HCT116 (cell line): ENCODE data around the gene BTNL9. TPM values are rescaled to one million over a fixed set of nuclear protein-coding genes. Genes with fewer than 3 reads are reported as not detected.

Experiments
- ATAC-seq: fragments of 200-7000 bp; cut with Tn5 transposase; 2 replicates; pipeline ENCODE4 v1.9.1; 2020; ENCODE audit warnings: mild to moderate bottlenecking, moderate library complexity
- BruUV-seq: library from RNA; stranded (reverse); fragments of 400-500 nt; replicated peaks from 2 replicates; lab custom pipeline; 2021; lab: Mats Ljungman, UMichigan
- CTCF ChIA-PET: fragments of 300-600 bp; sonication (Branson Sonifier 250); formaldehyde crosslinking; loops from one replicate; lab custom pipeline; 2021; ENCODE audit warnings: antibody characterized with exemption; lab: Charles Lee
- POLR2A ChIA-PET: fragments of 300-600, 350-600 bp; sonication (Branson Sonifier 250); formaldehyde crosslinking; loops from one replicate; lab custom pipeline; 2021; ENCODE audit warnings: antibody characterized with exemption; lab: Charles Lee
- RAD21 ChIA-PET, 2 experiments: fragments of 300-600 bp; sonication (Branson Sonifier 250); formaldehyde crosslinking; loops; one replicate each; lab custom pipeline; 2023; ENCODE audit warnings: low total read pairs in 2 of 2; ENCODE audit not compliant: uncharacterized antibody in 2 of 2, unreplicated experiment in 2 of 2, low non-redundant PET in 1 of 2; lab: Charles Lee
- DNase-seq: peaks from one replicate; pipeline ENCODE4 v3.0.0-alpha.2; 2010; ENCODE audit warnings: low read depth, low spot score
- H2AFZ ChIP-seq: fragments of 200-600 bp; shearing (Covaris generic), sonication (generic); 2 replicates; pipeline ENCODE4 v1.6.1; 2017; ENCODE audit warnings: low read depth, mixed run types, mixed read lengths, antibody characterized with exemption, low read length; ENCODE audit not compliant: poor library complexity, severe bottlenecking
- H3K27ac ChIP-seq: 2 replicates; pipeline ENCODE4 v1.5.1; 2012; ENCODE audit warnings: low read depth, low read length
- H3K27me3 ChIP-seq: fragments of 200-600 bp; sonication (generic); 2 replicates; pipeline ENCODE4 v1.6.1; 2016; ENCODE audit warnings: mixed run types, low read length, mixed read lengths; ENCODE audit not compliant: insufficient read depth
- H3K36me3 ChIP-seq, 2 experiments: fragments of 200-500 bp in 1 of 2; fragments of 200-600 bp in 1 of 2; sonication (Bioruptor generic) in 1 of 2; sonication (generic) in 1 of 2; 2 replicates each; pipeline versions ENCODE4 v1.5.1 to v1.6.1; 2014 to 2016; ENCODE audit warnings: low read length in 2 of 2, inconsistent platforms in 1 of 2, mixed read lengths in 1 of 2, mixed run types in 1 of 2; ENCODE audit not compliant: insufficient read depth in 2 of 2, control insufficient read depth in 1 of 2
- H3K4me1 ChIP-seq, 2 experiments: fragments of 200-600 bp in 1 of 2; sonication (generic) in 1 of 2; 2 replicates each; pipeline versions ENCODE4 v1.5.1 to v1.6.1; 2012 to 2017; ENCODE audit warnings: low read length in 2 of 2, inconsistent platforms in 1 of 2, mild to moderate bottlenecking in 1 of 2, mixed read lengths in 1 of 2, mixed run types in 1 of 2, moderate library complexity in 1 of 2; ENCODE audit not compliant: insufficient read depth in 2 of 2, control insufficient read depth in 1 of 2
- H3K4me2 ChIP-seq: fragments of 200-600 bp; sonication (generic); 2 replicates; pipeline ENCODE4 v1.6.1; 2017; ENCODE audit warnings: mixed run types, low read length, mixed read lengths
- H3K4me3 ChIP-seq, 2 experiments: fragments of 200-600 bp in 1 of 2; sonication (generic) in 1 of 2; replicated peaks in 1 of 2; 2 replicates each; pipeline ENCODE4 v1.5.1; 2011 to 2016; ENCODE audit warnings: low read length in 2 of 2, control low read depth in 1 of 2, low read depth in 1 of 2, mild to moderate bottlenecking in 1 of 2, mixed read lengths in 1 of 2, mixed run types in 1 of 2
- H3K79me2 ChIP-seq: fragments of 200-600 bp; sonication (generic); 2 replicates; pipeline ENCODE4 v1.6.1; 2017; ENCODE audit warnings: mild to moderate bottlenecking, mixed run types, low read length, moderate library complexity, mixed read lengths; ENCODE audit not compliant: insufficient read depth
- H3K9ac ChIP-seq: fragments of 200-600 bp; sonication (generic); 2 replicates; pipeline ENCODE4 v1.6.1; 2016; ENCODE audit warnings: low read length, mixed read lengths
- H3K9me2 ChIP-seq: fragments of 200-600 bp; sonication (generic), shearing (Covaris generic); 2 replicates; pipeline ENCODE4 v1.6.1; 2017; ENCODE audit warnings: mixed run types, mild to moderate bottlenecking, moderate library complexity; ENCODE audit not compliant: insufficient read depth
- H3K9me3 ChIP-seq, 2 experiments: fragments of 200-500 bp in 1 of 2; fragments of 200-600 bp in 1 of 2; sonication (Bioruptor generic) in 1 of 2; sonication (generic) in 1 of 2; 2 replicates each; pipeline ENCODE4 v1.6.1; 2014 to 2017; ENCODE audit warnings: low read length in 2 of 2, mixed read lengths in 2 of 2, inconsistent platforms in 1 of 2, low read depth in 1 of 2, mild to moderate bottlenecking in 1 of 2, mixed run types in 1 of 2, moderate library complexity in 1 of 2; ENCODE audit not compliant: control insufficient read depth in 1 of 2, insufficient read depth in 1 of 2
- H4K20me1 ChIP-seq: fragments of 200-600 bp; sonication (generic), shearing (Covaris generic); 2 replicates; pipeline ENCODE4 v1.6.1; 2017; ENCODE audit warnings: mixed run types, mild to moderate bottlenecking, moderate library complexity; ENCODE audit not compliant: insufficient read depth
- CBX3 ChIP-seq: IDR thresholded peaks from 2 replicates; pipeline ENCODE4 v1.6.1; 2012; ENCODE audit warnings: low read depth
- CEBPB ChIP-seq: IDR thresholded peaks from 2 replicates; pipeline ENCODE4 v1.6.1; 2012; ENCODE audit warnings: low read depth
- CTCF ChIP-seq, 3 experiments: fragments of 200-600 bp in 1 of 3; sonication (generic) in 1 of 3; IDR thresholded peaks in 2 of 3; conservative IDR thresholded peaks in 1 of 3; 2 replicates each; pipeline ENCODE4 v1.5.1; 2012 to 2017; ENCODE audit warnings: low read depth in 2 of 3, low read length in 2 of 3, antibody characterized with exemption in 1 of 3, borderline replicate concordance in 1 of 3, control low read depth in 1 of 3, mild to moderate bottlenecking in 1 of 3, mixed read lengths in 1 of 3, mixed run types in 1 of 3, moderate library complexity in 1 of 3; ENCODE audit not compliant: insufficient read depth in 1 of 3
- EGR1 ChIP-seq: IDR thresholded peaks from 2 replicates; pipeline ENCODE4 v1.6.1; 2012; ENCODE audit warnings: low read depth
- ELF1 ChIP-seq: IDR thresholded peaks from 2 replicates; pipeline ENCODE4 v1.6.1; 2012; ENCODE audit warnings: low read depth, borderline replicate concordance
- EZH2 ChIP-seq: fragments of 200-600 bp; sonication (generic); IDR thresholded peaks from 2 replicates; pipeline ENCODE4 v1.6.1; 2017; ENCODE audit warnings: antibody characterized with exemption, mixed run types
- EZH2phosphoT487 ChIP-seq: fragments of 200-600 bp; IDR thresholded peaks from 2 replicates; pipeline ENCODE4 v1.6.1; 2018; ENCODE audit warnings: antibody characterized with exemption, borderline replicate concordance
- FOSL1 ChIP-seq: IDR thresholded peaks from 2 replicates; pipeline ENCODE4 v1.6.1; 2012; ENCODE audit warnings: low read depth
- JUND ChIP-seq: IDR thresholded peaks from 2 replicates; pipeline ENCODE4 v1.6.1; 2012
- POLR2A ChIP-seq: IDR thresholded peaks from 2 replicates; pipeline ENCODE4 v1.7.0; 2011; ENCODE audit warnings: borderline replicate concordance; ENCODE audit not compliant: insufficient read depth, insufficient read length; ENCODE audit errors: extremely low read depth
- POLR2AphosphoS5 ChIP-seq: IDR thresholded peaks from 2 replicates; pipeline ENCODE4 v1.6.1; 2011; ENCODE audit warnings: mild to moderate bottlenecking, low read depth, low read length, moderate library complexity
- RAD21 ChIP-seq: IDR thresholded peaks from 2 replicates; pipeline ENCODE4 v1.6.1; 2012; ENCODE audit warnings: low read depth, mild to moderate bottlenecking
- REST ChIP-seq: IDR thresholded peaks from 2 replicates; pipeline ENCODE4 v1.6.1; 2012; ENCODE audit warnings: low read depth
- SP1 ChIP-seq: IDR thresholded peaks from 2 replicates; pipeline ENCODE4 v1.6.1; 2012; ENCODE audit warnings: low read depth
- SRF ChIP-seq: IDR thresholded peaks from 2 replicates; pipeline ENCODE4 v1.6.1; 2012; ENCODE audit warnings: low read depth
- TCF7L2 ChIP-seq: IDR thresholded peaks from 2 replicates; pipeline ENCODE4 v1.7.0; 2011; ENCODE audit warnings: borderline replicate concordance, inconsistent platforms; ENCODE audit not compliant: insufficient read depth, insufficient read length; ENCODE audit errors: extremely low read depth
- YY1 ChIP-seq: IDR thresholded peaks from 2 replicates; pipeline ENCODE4 v1.6.1; 2011; ENCODE audit warnings: low read length, low read depth, moderate library complexity, mild to moderate bottlenecking; ENCODE audit not compliant: insufficient replicate concordance; ENCODE audit errors: extremely low read depth
- ZBTB33 ChIP-seq: IDR thresholded peaks from 2 replicates; pipeline ENCODE4 v1.6.1; 2011; ENCODE audit warnings: mild to moderate bottlenecking, low read length, moderate library complexity; ENCODE audit not compliant: insufficient replicate concordance; ENCODE audit errors: extremely low read depth
- ZFX ChIP-seq: fragments of 450-650 bp; IDR thresholded peaks from 2 replicates; pipeline ENCODE4 v1.6.1; 2017
- ZNF274 ChIP-seq: fragments of 200-500 bp; sonication (Bioruptor generic); IDR thresholded peaks from 2 replicates; pipeline ENCODE4 v1.6.1; 2014; ENCODE audit warnings: mild to moderate bottlenecking, low read depth, low read length, inconsistent platforms
- intact Hi-C: fragments of 100-400 bp; cut with micrococcal nuclease; formaldehyde crosslinking; loops from 2 replicates; pipeline ENCODE4 v1.10.0; 2022
- total RNA-seq: library from RNA; stranded (reverse); gene quantifications from one replicate; pipeline ENCODE4 v1.2.1, GENCODE V29; 2021; ENCODE audit not compliant: unreplicated experiment

BTNL9 gene
- total RNA-seq, 1 experiment from 2014 or later: 11.7 TPM

GRCh38 chr5:181109489-181110013 is 69.5 kb downstream of the BTNL9 start:
- Histone ChIP-seq H3K36me3 (no peaks in the 10 kb centered on the region), H3K79me2 (no peaks in the 10 kb centered on the region), H3K4me1 (0 out of 4 replicates have a peak, but pooled peaks cover 0 to 4% of the 10 kb centered on the region in 2 experiments), H3K27me3 (no peaks in the 10 kb centered on the region), H3K9ac (no peak overlapping the region), H3K9me2 (no peaks in the 10 kb centered on the region), H4K20me1 (no peaks in the 10 kb centered on the region), H3K27ac (no peak overlapping the region), H2AFZ (no peak overlapping the region), H3K4me3 (no peak overlapping the region), H3K4me2 (no peak overlapping the region), H3K9me3 (no peaks in the 10 kb centered on the region)
- no peak for DNase-seq
- no TSS peak for BruUV-seq
- POLR2A ChIA-PET: no interaction called here
- CTCF ChIA-PET: no interaction called here
- no peak for TF ChIP-seq CBX3
- TF ChIP-seq CTCF (IDR thresholded peaks at IDR 0.05 in 2 of 3, conservative IDR thresholded peaks at IDR 0.05 in 1 of 3; ENCODE audit: borderline replicate concordance in 1 of 3, insufficient read depth in 1 of 3, low read depth in 2 of 3, low read length in 2 of 3): no peak
- TF ChIP-seq ZBTB33: no peak
- no peak for TF ChIP-seq SP1
- TF ChIP-seq EZH2: no peak
- no peak for TF ChIP-seq ELF1
- TF ChIP-seq REST: no peak
- no peak for TF ChIP-seq EGR1
- no peak for TF ChIP-seq POLR2A
- no peak for TF ChIP-seq YY1
- TF ChIP-seq CEBPB: no peak
- no peak for TF ChIP-seq ZNF274
- no peak for TF ChIP-seq SRF
- no peak for TF ChIP-seq EZH2phosphoT487
- no peak for TF ChIP-seq TCF7L2
- no peak for TF ChIP-seq RAD21
- no peak for TF ChIP-seq ZFX
- no peak for TF ChIP-seq FOSL1
- TF ChIP-seq POLR2AphosphoS5: no peak
- no peak for TF ChIP-seq JUND
- peak; percentile 41; the same call in 1 of the 2 replicates for ATAC-seq
- intact Hi-C loops: no loop called here
- RAD21 ChIA-PET: no interaction called here
